Right cardiac atrium (tissue), 5 donors: Measurements from ENCODE around the gene GRM1. TPM values are rescaled to one million over a fixed set of nuclear protein-coding genes. Genes with fewer than 3 reads are reported as not detected.

Source experiments
- ATAC-seq, 2 donors: fragments of 200-7000 bp; cut with Tn5 transposase; one replicate each; pipeline versions ENCODE4 v1.8.0 to v1.9.1; 2020; ENCODE audit warnings: moderate library complexity in 2 of 2, mild to moderate bottlenecking in 1 of 2
- DNase-seq, 3 donors: peaks; one replicate each; pipeline ENCODE4 v3.0.0-alpha.2; 2020
- H3K27ac ChIP-seq: one replicate; pipeline ENCODE4 v1.5.1; 2013; ENCODE audit warnings: mild to moderate bottlenecking, low read length, control low read depth, moderate library complexity
- H3K27me3 ChIP-seq: one replicate; pipeline ENCODE4 v1.6.1; 2013; ENCODE audit not compliant: control insufficient read depth, insufficient read depth
- H3K4me1 ChIP-seq: one replicate; pipeline ENCODE4 v1.6.1; 2013; ENCODE audit warnings: low read length; ENCODE audit not compliant: control insufficient read depth, insufficient read depth
- H3K4me3 ChIP-seq: one replicate; pipeline ENCODE4 v1.5.1; 2013; ENCODE audit warnings: low read length, control low read depth
- H3K9me3 ChIP-seq: one replicate; pipeline ENCODE4 v1.6.1; 2013; ENCODE audit warnings: low read length; ENCODE audit not compliant: control insufficient read depth
- WGBS: extraction: QIAGEN DNeasy Blood & Tissue Kit; methylation state at CpG from one replicate; pipeline ENCODE4 v1.1.7; 2013; 5-methylcytosine and 5-hydroxymethylcytosine counted together
- intact Hi-C, 4 donors: fragments of 100-400 bp; cut with DNase I; formaldehyde crosslinking; loops; one replicate each; pipeline versions ENCODE4 v1.11.0 to v1.14.0; 2022 to 2023
- polyA plus RNA-seq: library from polyadenylated mRNA; stranded (reverse); fragments of 200-250 nt; gene quantifications from one replicate; pipeline ENCODE4 v1.2.3, GENCODE V29; 2013
- total RNA-seq, 4 donors: library from RNA; stranded (reverse); fragmentation: NEBNext Ultra II Directional; extraction: Animal tissue kit (Norgen Biotek cat#: 25700); gene quantifications; one replicate each; pipeline ENCODE4 v1.2.1, GENCODE V29; 2021
- donor health status: healthy with polysubstance abuse.
- donor health status: DM: no; HTN: yes; CAD: no.
- donor health status: DM: no; HTN: no; CAD: no.
- donor health status: DM: no; HTN: yes; CAD: no; lungs with severe emphysema.
- donor health status: DM: yes; HTN: yes; CAD: no.

Gene GRM1
- total and polyA plus RNA-seq, 5 donors, result 0.02 to 0.89 (median 0.29) TPM

GRCh38 chr6:146277142-146277541 is 248.3 kb downstream of the GRM1 start:
- 72% methylated on average over 2 of the region's 2 CpGs for WGBS

DNA sequence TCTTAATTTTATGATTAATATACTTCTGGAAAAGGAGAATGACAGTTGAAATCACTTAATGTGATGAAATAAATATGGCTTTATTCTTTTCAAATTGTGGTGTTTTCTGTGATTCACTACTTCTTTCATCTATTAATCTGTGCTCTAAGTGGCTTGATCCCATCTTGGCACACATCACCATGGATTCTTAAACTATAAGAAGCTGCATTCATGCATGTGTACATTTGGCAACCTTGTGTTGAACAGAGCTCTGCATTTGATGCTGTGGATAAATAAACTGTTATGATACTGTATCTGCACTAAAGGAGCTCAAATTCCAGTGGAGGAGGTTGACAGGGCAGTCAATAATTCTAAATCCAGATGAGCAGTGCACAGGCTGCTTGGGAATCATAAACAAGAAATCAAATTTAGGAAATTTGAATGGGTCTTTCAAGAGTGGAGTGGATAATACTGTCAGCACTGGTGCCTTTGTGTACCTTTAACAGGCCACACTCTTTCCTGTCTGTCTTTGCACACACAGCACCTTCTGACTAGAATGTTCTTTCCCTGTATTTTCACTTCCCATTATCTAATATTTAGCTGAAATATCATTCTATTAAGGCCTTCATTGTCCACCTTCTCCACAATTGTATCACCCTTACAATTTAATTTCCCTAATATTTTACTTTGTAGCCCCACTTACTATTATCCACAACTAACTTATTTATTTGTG is 252.9 kb downstream of the GRM1 start:
- Histone ChIP-seq H3K4me1 (no peaks in the 10 kb centered on the region), H3K27me3 (no peaks in the 10 kb centered on the region), H3K27ac (no peak overlapping the region), H3K4me3 (no peak overlapping the region), H3K9me3 (no peaks in the 10 kb centered on the region)
- intact Hi-C loops, result no loop called here
- DNase-seq (no peak), ATAC-seq (no peak)

More at GRCh38 chr6:146277142-146277541, 248.3 kb downstream of the GRM1 start:
- intact Hi-C loops, result no loop called here
- H3K4me1 ChIP-seq, result no peaks in the 10 kb centered on the region
- H3K9me3 ChIP-seq, result no peaks in the 10 kb centered on the region
- H3K27me3 ChIP-seq, result no peaks in the 10 kb centered on the region
- DNase-seq (no peak), ATAC-seq (no peak)
- no peak overlapping the region for H3K4me3 ChIP-seq
- no peak overlapping the region for H3K27ac ChIP-seq

- no peak for ATAC-seq
- H3K4me1 ChIP-seq, result no peaks in the 10 kb centered on the region
- DNase-seq, result no peak
- intact Hi-C loops, result no loop called here
- WGBS, result 84% methylated on average over 2 of the region's 2 CpGs
- H3K27me3 ChIP-seq, result no peaks in the 10 kb centered on the region
- H3K9me3 ChIP-seq, result no peaks in the 10 kb centered on the region
- H3K27ac ChIP-seq, result no peak overlapping the region
- no peak overlapping the region for H3K4me3 ChIP-seq
Observed at GRCh38 chr6:146282837-146283236, 254.0 kb downstream of the GRM1 start.

DNA sequence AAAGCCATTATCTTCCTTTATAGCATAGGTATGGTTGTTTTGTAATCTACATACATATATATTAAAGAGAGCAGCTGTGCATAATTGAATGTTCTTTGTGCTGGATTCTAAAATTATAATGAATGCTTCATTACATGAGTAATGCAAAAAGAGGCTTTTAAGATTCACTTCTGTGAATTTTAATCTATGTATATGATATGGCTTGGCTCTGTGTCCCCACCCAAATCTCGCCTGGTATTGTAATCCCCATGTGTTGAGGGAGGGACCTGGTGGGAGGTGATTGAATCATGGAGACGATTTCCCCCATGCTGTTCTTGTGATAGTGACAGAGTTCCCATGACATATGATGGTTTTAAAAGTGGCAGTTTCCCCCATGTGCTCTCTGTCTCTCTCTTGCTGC is 255.4 kb downstream of the GRM1 start:
- 63% methylated on average over 2 of the region's 2 CpGs for WGBS
- H3K27me3 ChIP-seq, result no peaks in the 10 kb centered on the region

DNA sequence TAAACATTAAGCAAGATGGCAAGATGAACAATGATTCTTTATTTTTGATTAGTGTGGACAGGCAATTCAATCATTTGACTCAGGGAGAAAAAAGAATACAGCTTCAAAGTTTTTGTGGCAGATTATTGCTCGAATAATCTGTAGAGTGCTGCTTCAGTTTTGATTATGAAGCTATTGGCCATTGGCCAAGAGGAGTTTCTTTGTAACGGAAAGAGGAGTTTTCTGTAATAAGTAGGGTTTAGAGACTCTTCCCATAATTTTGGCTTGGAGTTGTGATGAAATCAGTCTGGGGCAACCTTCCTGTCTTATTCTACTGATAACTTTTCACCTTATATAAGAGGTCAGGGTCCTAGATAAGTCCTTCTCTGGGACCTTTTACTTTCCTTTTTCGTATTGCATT is 258.1 kb downstream of the GRM1 start:
- H3K27ac ChIP-seq, result no peak overlapping the region
- ATAC-seq (no peak), DNase-seq (no peak)
- no peaks in the 10 kb centered on the region for H3K4me1 ChIP-seq
- no peaks in the 10 kb centered on the region for H3K27me3 ChIP-seq
- no peak overlapping the region for H3K4me3 ChIP-seq
- H3K9me3 ChIP-seq, result no peaks in the 10 kb centered on the region
- 39% methylated on average over 3 of the region's 3 CpGs for WGBS
- intact Hi-C loops, result no loop called here

More for the DNA sequence above, 255.4 kb downstream of the GRM1 start:
- no peaks in the 10 kb centered on the region for H3K4me1 ChIP-seq
- intact Hi-C loops, result no loop called here
- DNase-seq, result no peak
- no peaks in the 10 kb centered on the region for H3K9me3 ChIP-seq
- no peak for ATAC-seq
- no peak overlapping the region for H3K27ac ChIP-seq
- H3K4me3 ChIP-seq, result no peak overlapping the region

GRCh38 chr6:146287691-146288369 is 259.0 kb downstream of the GRM1 start:
- intact Hi-C loops, result no loop called here
- ATAC-seq (no peak), DNase-seq (no peak)
- Histone ChIP-seq H3K27ac (no peak overlapping the region), H3K9me3 (no peaks in the 10 kb centered on the region), H3K4me3 (no peak overlapping the region), H3K4me1 (no peaks in the 10 kb centered on the region), H3K27me3 (no peaks in the 10 kb centered on the region)
- WGBS, result 78% methylated on average over 1 of the region's 1 CpG

DNA sequence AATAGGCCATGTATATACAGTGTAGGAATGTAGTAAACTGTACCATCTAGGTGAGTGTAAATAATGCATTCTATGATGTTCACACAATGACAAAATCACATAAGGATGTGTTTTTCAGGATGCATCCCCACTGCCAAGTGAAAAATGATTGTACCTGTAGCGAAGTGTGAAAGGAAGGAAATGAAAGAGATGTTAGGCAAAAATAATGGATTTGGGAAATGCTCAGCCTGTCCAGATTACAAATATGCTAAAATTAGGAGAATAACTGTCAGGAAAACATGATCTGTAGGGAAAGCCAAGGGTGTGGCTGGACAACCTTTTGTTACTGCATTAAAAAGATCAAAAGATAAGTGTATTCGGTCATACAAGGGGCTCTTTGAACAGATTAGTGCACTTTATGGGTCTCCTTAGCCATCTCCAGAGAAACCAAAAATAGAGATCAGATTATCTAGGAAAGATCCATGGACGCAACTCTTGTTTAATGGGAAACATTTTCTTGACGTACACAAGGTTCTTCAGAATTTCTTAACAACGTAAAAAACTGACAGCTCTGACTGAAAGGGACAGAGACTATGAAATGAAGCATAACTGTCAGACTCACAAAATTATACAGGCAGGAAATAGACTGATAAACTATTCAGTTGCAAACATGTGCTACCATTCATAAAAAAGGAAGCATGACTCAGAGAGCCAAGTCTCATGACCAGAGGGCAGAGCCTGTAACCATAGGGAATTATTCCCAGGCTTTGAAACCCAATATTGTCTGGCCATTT is 261.1 kb downstream of the GRM1 start:
- Histone ChIP-seq H3K9me3 (no peaks in the 10 kb centered on the region), H3K27ac (no peak overlapping the region), H3K4me1 (no peaks in the 10 kb centered on the region), H3K4me3 (no peak overlapping the region), H3K27me3 (no peaks in the 10 kb centered on the region)
- peak; percentile 45 to 67 for ATAC-seq
- 55% methylated on average over 5 of the region's 5 CpGs for whole genome bisulfite sequencing
- DNase-seq, result no peak
- intact Hi-C loops, result no loop called here

- Histone ChIP-seq H3K27ac (no peak overlapping the region), H3K9me3 (no peaks in the 10 kb centered on the region), H3K4me1 (no peaks in the 10 kb centered on the region), H3K27me3 (no peaks in the 10 kb centered on the region), H3K4me3 (no peak overlapping the region)
- ATAC-seq (no peak), DNase-seq (no peak)
- 63% methylated on average over 2 of the region's 2 CpGs for WGBS
- intact Hi-C loops, result no loop called here
Observed at GRCh38 chr6:146290589-146290901, 261.7 kb downstream of the GRM1 start.

DNA sequence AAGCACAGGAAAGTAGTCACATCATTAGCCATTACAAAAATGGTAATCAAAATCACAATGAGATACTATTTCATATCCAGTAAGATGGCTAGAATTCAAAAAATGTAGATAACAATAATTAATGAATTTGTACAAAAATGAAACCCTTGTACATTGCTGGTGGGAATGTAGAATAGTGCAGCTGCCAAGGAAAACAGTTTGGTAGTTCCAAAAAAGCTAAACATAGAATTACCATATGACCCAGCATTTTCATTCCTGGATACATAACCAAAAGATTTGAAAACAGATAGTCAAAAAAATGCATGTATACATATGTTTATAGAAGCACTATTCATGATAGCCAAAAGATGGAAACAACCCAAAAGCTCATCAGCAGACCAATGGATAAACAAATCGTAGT is 263.6 kb downstream of the GRM1 start:
- 63% methylated on average over 1 of the region's 1 CpG for WGBS
- intact Hi-C loops, result no loop called here
- Histone ChIP-seq H3K4me1 (no peaks in the 10 kb centered on the region), H3K9me3 (no peaks in the 10 kb centered on the region), H3K27me3 (no peaks in the 10 kb centered on the region), H3K4me3 (no peak overlapping the region), H3K27ac (no peak overlapping the region)
- no peak for DNase-seq
- no peak for ATAC-seq

DNA sequence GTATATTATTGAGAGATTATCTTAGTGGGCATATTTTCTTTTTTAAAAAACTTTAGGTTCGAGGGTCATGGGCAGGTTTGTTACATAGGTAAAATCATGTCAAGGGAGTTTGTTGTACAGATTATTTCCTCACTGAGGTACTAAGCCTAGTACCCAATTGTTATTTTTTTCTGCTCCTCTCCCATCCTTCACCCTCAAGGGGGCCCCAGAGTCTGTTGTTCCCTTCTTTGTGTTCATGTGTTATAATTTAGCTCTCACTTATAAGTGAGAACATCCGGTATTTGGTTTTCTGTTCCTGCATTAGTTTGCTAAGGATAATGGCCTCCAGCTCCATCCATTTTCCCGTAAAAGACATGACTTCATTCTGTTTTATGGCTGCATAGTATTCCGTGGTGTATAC is 266.8 kb downstream of the GRM1 start:
- Histone ChIP-seq H3K4me1 (no peaks in the 10 kb centered on the region), H3K9me3 (no peaks in the 10 kb centered on the region), H3K27me3 (no peaks in the 10 kb centered on the region), H3K27ac (no peak overlapping the region), H3K4me3 (no peak overlapping the region)
- intact Hi-C loops, result no loop called here
- WGBS, result 86% methylated on average over 4 of the region's 4 CpGs
- no peak for ATAC-seq
- DNase-seq, result no peak

DNA sequence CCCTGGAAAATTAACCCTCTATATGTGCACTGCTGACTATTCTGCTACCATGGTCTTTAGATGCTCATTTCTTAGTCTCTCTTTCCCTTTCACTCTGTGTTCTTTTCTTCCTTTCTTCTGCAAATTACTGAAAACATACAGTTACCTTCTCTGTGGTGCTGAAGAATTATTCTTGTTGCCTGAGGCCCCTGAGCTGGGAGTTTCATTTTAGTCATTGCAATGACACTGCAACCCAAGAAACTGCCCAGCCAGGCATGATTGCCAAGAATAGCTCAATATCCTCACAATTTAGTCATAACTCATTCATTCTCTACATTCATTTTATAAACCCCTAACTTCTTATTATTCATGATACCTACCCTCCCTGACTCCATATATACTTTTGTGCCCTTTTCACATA is 269.0 kb downstream of the GRM1 start:
- Histone ChIP-seq H3K4me1 (no peaks in the 10 kb centered on the region), H3K27ac (no peak overlapping the region), H3K27me3 (no peaks in the 10 kb centered on the region), H3K4me3 (no peak overlapping the region), H3K9me3 (no peaks in the 10 kb centered on the region)
- intact Hi-C loops, result no loop called here
- ATAC-seq (no peak), DNase-seq (no peak)
